Gastroesophageal sphincter (tissue), 4 donors: ENCODE measurements around the gene CCNB2. TPM values are rescaled to one million over a fixed set of nuclear protein-coding genes. Genes with fewer than 3 reads are reported as not detected.
"Not testable (repeated sequence)": the region's sequence is repeated elsewhere in the genome, so short reads cannot be mapped to it uniquely, and the experiment has no call there.

Experiments used
- ATAC-seq: fragments of 150-250 bp; one replicate; pipeline ENCODE4 v1.9.1; 2016; ENCODE audit warnings: mild to moderate bottlenecking, moderate library complexity
- H3K27ac ChIP-seq, 4 donors: fragments of 200-600 bp; sonication (generic) in 3 of 4; 1 replicate in 3 of 4; 2 replicates in 1 of 4; pipeline ENCODE4 v1.5.1; 2016 to 2019
- H3K27me3 ChIP-seq: fragments of 200-600 bp; sonication (generic); one replicate; pipeline ENCODE4 v1.5.1; 2019
- H3K36me3 ChIP-seq, 2 donors: fragments of 200-600 bp; sonication (generic); one replicate each; pipeline ENCODE4 v1.5.1; 2019; ENCODE audit warnings: control low read depth in 1 of 2
- H3K4me1 ChIP-seq, 3 donors: fragments of 200-600 bp; sonication (generic); 1 replicate in 2 of 3; 2 replicates in 1 of 3; pipeline ENCODE4 v1.5.1; 2016 to 2019; ENCODE audit warnings: control low read depth in 2 of 3
- H3K4me3 ChIP-seq, 2 donors: fragments of 200-600 bp; sonication (generic); one replicate each; pipeline ENCODE4 v1.5.1; 2019; ENCODE audit warnings: mild to moderate bottlenecking in 1 of 2, moderate library complexity in 1 of 2
- H3K9me3 ChIP-seq, 3 donors: fragments of 200-600 bp; sonication (generic); one replicate each; pipeline ENCODE4 v1.5.1; 2017 to 2019; ENCODE audit warnings: control low read depth in 2 of 3
- CTCF ChIP-seq, 4 experiments: fragments of 200-600 bp in 2 of 4; fragments of 450-650 bp in 2 of 4; sonication (generic) in 1 of 4; IDR thresholded peaks; one replicate each; pipeline ENCODE4 v1.5.1; 2017 to 2019; ENCODE audit warnings: antibody characterized with exemption in 4 of 4, mild to moderate bottlenecking in 2 of 4, moderate library complexity in 2 of 4
- EP300 ChIP-seq: sonication (generic); formaldehyde crosslinking; IDR thresholded peaks from one replicate; pipeline ENCODE4 v1.6.1; 2017; ENCODE audit warnings: antibody characterized with exemption, mild to moderate bottlenecking
- POLR2A ChIP-seq, 2 donors: fragments of 450-650 bp; IDR thresholded peaks; one replicate each; pipeline ENCODE4 v1.6.1; 2017; ENCODE audit warnings: antibody characterized with exemption in 2 of 2, mild to moderate bottlenecking in 2 of 2, moderate library complexity in 1 of 2
- POLR2AphosphoS5 ChIP-seq: sonication (generic); formaldehyde crosslinking; IDR thresholded peaks from one replicate; pipeline ENCODE4 v1.6.1; 2017; ENCODE audit warnings: antibody characterized with exemption
- WGBS, 2 donors: methylation state at CpG; one replicate each; pipeline ENCODE4 v1.1.5; 2018; ENCODE audit warnings: low coverage in 1 of 2; 5-methylcytosine and 5-hydroxymethylcytosine counted together
- total RNA-seq, 4 donors: library from RNA; depleted of rRNA; stranded (reverse); fragments of >200 nt; gene quantifications; one replicate each; pipeline ENCODE4 v1.1.0, GENCODE V29; 2016

CCNB2 gene
- total RNA-seq, 4 donors from 2014 or later, result 0.46 to 5.1 (median 0.93) TPM; not detected in 1

GRCh38 chr15:59116771-59117170 lies 11.8 kb downstream of the CCNB2 start:
- no peak overlapping the region for H3K27ac ChIP-seq
- H3K9me3 ChIP-seq, result no peaks in the 10 kb centered on the region
- H3K4me1 ChIP-seq, result no peaks in the 10 kb centered on the region
- no peaks in the 10 kb centered on the region for H3K36me3 ChIP-seq
- WGBS, 2 donors, result 96 to 98% methylated on average over 5 to 6 of the region's 6 CpGs
- TF ChIP-seq EP300 (no peak), POLR2A (IDR thresholded peaks at IDR 0.05) (no peak), POLR2AphosphoS5 (no peak), CTCF (IDR thresholded peaks at IDR 0.05) (no peak)
- no peak for ATAC-seq
- H3K4me3 ChIP-seq, result no peak overlapping the region
- H3K27me3 ChIP-seq, result no peaks in the 10 kb centered on the region

- H3K27me3 ChIP-seq, result no peaks in the 10 kb centered on the region
- no peaks in the 10 kb centered on the region for H3K9me3 ChIP-seq
- no peak for ATAC-seq
- no peaks in the 10 kb centered on the region for H3K4me1 ChIP-seq
- no peaks in the 10 kb centered on the region for H3K36me3 ChIP-seq
- TF ChIP-seq POLR2AphosphoS5, result no peak
- no peak for TF ChIP-seq CTCF (IDR thresholded peaks at IDR 0.05)
- no peak for TF ChIP-seq POLR2A (IDR thresholded peaks at IDR 0.05)
- TF ChIP-seq EP300, result no peak
- no peak overlapping the region for H3K27ac ChIP-seq
- no peak overlapping the region for H3K4me3 ChIP-seq
- WGBS, 2 donors, result 91% methylated on average over 4 of the region's 5 CpGs; no CpG with 5 or more reads in 1 of the 2 donors
Measured at GRCh38 chr15:59119625-59120024, 14.7 kb downstream of the CCNB2 start.

DNA sequence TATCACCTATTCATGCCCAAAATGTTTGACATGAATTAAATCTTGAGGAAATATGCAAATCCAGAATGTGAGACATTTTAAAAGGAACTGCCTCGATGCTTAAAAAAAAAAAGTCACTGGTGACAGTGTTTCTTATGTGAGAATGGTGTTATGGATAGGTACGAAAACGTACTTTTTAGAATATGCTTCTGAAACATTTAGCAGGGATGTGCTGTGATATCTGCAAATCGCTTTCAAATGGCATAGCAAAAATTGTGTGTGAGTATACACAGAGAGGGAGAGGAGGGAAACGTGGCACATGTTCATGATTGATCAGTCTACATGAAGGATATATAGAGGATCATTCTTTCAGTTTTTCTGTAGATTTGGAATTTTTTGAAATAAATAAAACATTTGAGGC lies 16.0 kb downstream of the CCNB2 start:
- Histone ChIP-seq H3K27me3 (no peaks in the 10 kb centered on the region), H3K4me3 (no peak overlapping the region), H3K27ac (no peak overlapping the region), H3K9me3 (no peaks in the 10 kb centered on the region), H3K36me3 (no peaks in the 10 kb centered on the region), H3K4me1 (no peaks in the 10 kb centered on the region)
- no peak for TF ChIP-seq EP300
- no peak for TF ChIP-seq CTCF (IDR thresholded peaks at IDR 0.05)
- TF ChIP-seq POLR2A (IDR thresholded peaks at IDR 0.05), result no peak
- no peak for TF ChIP-seq POLR2AphosphoS5
- ATAC-seq, result no peak
- 91% methylated on average over 5 of the region's 5 CpGs for WGBS, 2 donors

- Histone ChIP-seq H3K27me3 (no peaks in the 10 kb centered on the region), H3K4me3 (no peak overlapping the region), H3K27ac (no peak overlapping the region), H3K36me3 (no peaks in the 10 kb centered on the region), H3K4me1 (no peaks in the 10 kb centered on the region), H3K9me3 (peaks cover 0 to 9% (median 0%) of the 10 kb centered on the region in 3 donors)
- no peak for TF ChIP-seq POLR2A (IDR thresholded peaks at IDR 0.05)
- 100% methylated on average over 2 of the region's 2 CpGs; no CpG with 5 or more reads in 1 of the 2 donors for WGBS, 2 donors
- ATAC-seq, result no peak
Measured at GRCh38 chr15:59124261-59124660, 19.3 kb downstream of the CCNB2 start.

DNA sequence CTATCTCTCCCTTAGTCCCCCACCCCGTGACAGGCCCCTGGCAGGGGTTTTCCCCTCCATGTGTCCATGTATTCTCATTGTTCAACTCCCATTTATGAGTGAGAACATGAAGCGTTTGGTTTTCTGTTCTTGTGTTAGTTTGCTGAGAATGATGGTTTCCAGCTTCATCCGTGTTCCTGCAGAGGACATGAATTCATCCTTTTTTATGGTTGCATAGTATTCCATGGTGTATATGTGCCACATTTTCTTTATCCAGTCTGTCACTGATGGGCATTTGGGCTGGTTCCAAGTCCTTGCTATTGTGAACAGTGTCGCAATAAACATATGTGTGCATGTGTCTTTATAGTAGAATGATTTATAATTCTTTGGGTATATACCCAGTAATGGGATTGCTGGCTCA lies 20.7 kb downstream of the CCNB2 start:
- not testable (repeated sequence) for H3K4me3 ChIP-seq, ATAC-seq, H3K27me3 ChIP-seq, H3K9me3 ChIP-seq, H3K36me3 ChIP-seq, H3K4me1 ChIP-seq, H3K27ac ChIP-seq
- WGBS, 2 donors, result 94 to 100% methylated on average over 2 to 4 of the region's 4 CpGs

- H3K4me1 ChIP-seq, H3K9me3 ChIP-seq, H3K27me3 ChIP-seq, H3K36me3 ChIP-seq, H3K27ac ChIP-seq, H3K4me3 ChIP-seq, ATAC-seq: not testable (repeated sequence)
- WGBS, 2 donors, result 89 to 100% methylated on average over 1 of the region's 1 CpG
Measured at GRCh38 chr15:59127255-59127654, 22.3 kb downstream of the CCNB2 start.

DNA sequence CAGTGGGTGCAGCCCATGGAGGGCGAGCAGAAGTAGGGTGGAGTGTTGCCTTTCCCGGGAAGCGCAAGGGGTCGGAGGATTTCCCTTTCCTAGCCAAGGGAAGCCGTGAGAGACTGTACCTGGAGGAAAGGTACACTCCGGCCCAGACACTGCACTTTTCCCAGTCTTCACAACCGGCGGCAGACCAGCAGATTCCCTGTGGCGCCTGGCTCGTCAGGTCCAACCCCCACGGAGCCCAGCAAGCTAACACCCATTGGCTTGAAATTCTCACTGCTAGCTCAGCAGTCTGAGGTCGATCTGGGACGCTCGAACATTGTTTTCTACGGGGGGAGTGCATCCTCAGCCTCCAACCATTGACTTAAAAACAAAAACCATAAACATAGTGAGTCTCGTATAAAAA lies 26.5 kb downstream of the CCNB2 start:
- peaks cover 0 to 7% (median 0%) of the 10 kb centered on the region in 3 donors for H3K9me3 ChIP-seq
- WGBS, 2 donors, result 93 to 97% methylated on average over 2 to 7 of the region's 16 CpGs
- no peak overlapping the region for H3K4me3 ChIP-seq
- no peak for TF ChIP-seq CTCF (IDR thresholded peaks at IDR 0.05)
- no peak for TF ChIP-seq POLR2A (IDR thresholded peaks at IDR 0.05)
- no peak for TF ChIP-seq EP300
- no peak for TF ChIP-seq POLR2AphosphoS5
- no peak for ATAC-seq
- H3K27ac ChIP-seq, result no peak overlapping the region
- H3K4me1 ChIP-seq, result no peaks in the 10 kb centered on the region
- peaks cover 0 to 23% of the 10 kb centered on the region in 2 donors for H3K36me3 ChIP-seq
- no peaks in the 10 kb centered on the region for H3K27me3 ChIP-seq
